GM18508 (cell line): Measurements from ENCODE around the gene PIERCE2.
"Not testable (repeated sequence)": the region's sequence is repeated elsewhere in the genome, so short reads cannot be mapped to it uniquely, and the experiment has no call there.

ENCODE experiments used
- ATAC-seq: cut with Tn5 transposase; IDR thresholded peaks from one replicate; pipeline ENCODE4 v1.9.1; 2021; ENCODE audit warnings: moderate number of reproducible peaks; ENCODE audit not compliant: insufficient read depth, unreplicated experiment

PIERCE2 gene, protein sequence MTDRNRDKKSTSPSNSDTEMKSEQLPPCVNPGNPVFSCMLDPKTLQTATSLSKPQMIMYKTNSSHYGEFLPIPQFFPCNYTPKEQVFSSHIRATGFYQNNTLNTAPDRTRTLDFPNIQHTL

DNA sequence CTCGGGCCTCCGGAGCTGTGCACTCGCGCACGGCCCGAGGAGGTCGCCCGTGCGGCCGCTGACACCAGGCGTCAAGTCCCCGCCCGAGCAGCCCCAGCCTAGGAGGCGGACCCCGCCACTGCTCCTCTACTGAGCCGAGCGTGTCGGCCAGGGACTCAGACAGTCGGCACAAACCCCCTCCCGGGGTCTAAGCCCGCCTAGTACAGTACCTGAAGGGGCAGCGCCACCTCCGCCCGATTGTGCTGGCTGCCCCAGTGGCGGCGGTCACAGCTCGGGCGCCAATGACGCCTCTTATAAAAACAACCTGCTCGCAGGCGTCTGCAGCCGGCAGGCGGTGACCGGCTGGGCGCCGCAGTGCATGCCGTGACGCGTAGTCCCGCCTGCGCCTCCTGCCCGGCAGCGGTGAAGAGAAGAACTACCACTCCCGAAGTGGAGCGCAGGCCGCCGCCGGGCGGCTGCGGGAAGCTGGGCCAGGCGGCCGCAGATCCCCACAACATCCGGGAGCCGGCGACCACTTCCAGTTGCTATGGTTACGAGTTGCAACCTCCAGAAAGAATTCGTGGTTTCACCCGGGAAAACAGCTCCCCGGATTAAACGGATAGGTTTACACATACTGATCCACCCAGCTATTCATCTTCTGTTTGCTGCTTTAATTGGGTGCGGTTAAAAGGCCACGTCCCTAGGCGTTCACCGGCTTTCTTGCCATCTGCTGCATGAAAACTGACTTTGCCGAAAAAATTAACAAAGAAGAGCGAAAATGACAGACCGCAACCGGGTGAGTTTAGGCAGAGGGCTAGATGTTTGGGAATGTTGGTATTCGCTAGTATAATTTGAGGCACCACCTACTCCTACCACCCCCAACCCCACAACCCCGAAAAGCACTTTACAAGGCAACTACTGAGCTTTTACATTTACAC, at the start of gene PIERCE2, which contains the start of gene CCPG1:
TSS of gene PIERCE2 (plus strand) at position 484 of the 917 bp plus-strand sequence. CDS start at position 758, 274 bp downstream.
TSS of gene CCPG1 (minus strand) at position 348 of the 917 bp plus-strand sequence. CDS start 18,935 bp downstream, outside the sequence.
- peak; percentile 89 for ATAC-seq

DNA sequence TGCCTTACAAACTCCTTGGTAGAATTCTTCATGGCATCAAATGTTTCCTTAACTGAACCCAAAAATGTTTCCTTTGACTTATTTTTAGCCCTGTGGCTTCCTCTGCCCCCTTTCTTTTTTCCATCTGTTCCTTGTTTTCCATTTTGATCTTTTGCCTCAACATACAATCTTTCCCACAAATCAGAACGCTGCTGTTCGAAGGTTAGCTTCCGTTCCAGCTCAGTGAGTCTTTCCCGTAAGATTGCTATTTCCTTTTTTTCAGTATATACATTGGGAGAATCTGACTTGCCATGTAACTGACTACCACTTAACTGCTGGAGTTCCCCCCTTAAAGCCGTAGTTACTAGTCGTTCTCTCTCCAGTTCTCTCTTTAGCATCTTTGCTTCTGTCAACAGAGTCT, 48.0 kb upstream of the PIERCE2 start:
- ATAC-seq, result no peak

DNA sequence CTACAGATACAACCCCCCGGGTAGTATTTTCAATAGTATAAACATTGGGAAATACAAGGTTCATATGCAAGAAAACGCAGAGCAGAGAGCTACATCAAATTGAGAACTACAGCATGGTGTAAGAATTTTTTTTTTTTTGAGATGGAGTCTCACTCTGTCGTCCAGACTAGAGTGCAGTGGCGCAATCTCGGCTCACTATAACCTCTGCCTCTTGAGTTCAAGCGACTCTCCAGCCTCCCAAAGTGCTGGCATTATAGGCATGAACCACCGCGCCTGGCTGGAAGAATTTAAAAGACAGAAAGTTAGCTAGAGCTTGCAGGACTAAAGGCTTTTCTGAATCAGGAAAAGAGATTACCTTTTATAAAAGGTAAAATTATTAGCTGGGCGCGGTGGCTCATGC, 47.2 kb upstream of the PIERCE2 start:
- ATAC-seq, result no peak

DNA sequence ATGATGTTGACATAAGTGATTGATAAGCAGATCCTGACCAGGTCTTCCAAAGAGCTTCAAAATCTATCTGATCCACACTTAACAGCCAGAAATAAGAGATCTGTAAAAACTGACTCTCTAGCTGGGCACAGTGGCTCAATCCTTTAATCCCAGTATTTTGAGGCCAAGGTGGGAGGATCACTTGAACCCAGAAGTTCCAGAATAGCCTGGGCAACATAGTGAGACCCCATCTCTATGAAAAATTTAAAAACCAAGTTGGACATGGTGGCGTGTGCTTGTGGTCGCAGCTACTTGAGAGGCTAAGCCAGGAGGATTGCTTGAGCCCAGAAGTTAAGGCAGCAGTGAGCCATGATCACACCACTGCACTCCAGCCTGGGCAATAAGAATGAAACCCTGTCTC, 45.7 kb upstream of the PIERCE2 start:
- ATAC-seq, result no peak

DNA sequence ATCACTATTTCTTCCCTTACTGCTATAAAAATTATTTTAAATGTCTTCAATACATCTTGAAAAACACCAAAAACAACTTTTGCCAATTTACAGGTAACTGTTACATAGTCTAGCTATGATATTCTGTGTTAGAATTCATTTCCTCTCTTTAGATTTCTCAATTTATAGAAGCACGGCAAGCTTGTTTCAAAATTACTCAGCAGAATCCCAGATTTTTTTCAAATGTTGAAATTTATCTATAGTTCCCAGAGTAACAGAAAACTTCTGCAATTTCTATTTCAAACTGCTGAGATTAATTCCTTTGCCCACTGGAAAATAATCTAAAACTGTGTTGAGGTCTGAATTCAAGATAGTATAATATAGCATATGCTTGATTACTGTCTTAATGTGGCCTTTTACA, 41.3 kb upstream of the PIERCE2 start:
- ATAC-seq, result no peak

DNA sequence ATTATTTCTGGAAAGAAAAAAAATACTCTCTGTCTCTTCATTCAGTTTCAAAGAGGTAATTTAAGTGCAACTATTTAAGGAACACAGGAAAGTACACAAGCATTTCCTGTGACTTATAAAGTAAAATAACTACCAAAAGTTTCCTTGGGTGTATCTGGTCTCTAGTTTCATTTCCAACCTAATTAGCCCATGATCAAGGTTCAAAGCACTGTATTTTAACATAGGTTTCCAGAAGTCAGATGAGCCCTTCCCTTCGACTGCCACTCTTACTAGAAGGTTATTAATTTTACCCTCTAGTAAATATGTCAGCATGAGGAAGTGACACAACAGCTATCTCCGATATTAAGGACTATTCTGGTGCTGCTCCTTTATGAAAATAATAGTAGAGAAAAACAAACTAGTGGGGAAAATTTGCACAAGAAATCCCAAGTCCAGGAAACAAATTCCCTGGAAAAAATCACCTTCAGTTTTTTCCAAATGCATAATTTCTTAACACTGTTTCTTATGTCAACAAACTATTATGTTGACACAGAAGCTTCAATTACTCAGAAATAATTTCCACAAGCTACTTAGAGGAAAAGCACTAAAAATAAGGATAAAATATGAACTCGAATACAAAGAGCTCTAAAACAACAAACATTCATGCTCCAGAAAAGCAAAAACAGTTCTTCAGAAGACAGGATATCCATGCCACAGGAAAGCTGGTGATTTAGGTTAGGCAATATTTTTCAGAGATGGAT, 35.4 kb upstream of the PIERCE2 start:
- peak; percentile 56 for ATAC-seq

DNA sequence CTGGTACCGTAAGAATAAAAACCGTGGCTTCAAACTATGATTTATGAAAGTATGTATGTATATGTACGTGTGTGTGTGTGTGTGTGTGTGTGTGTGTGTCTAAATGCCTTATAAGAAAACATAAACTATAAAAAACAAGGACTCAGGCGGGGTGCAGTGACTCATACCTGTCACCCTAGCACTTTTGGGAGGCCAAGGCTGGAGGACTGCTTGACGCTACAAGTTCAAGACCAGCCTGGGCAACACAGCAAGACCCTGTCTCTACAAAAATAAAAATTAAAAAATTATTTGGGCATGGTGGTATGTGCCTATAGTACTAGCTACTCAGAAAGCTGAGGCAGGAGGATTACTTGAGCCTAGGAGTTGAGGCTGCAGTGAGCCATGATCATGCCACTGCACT, 29.2 kb upstream of the PIERCE2 start:
- no peak for ATAC-seq

DNA sequence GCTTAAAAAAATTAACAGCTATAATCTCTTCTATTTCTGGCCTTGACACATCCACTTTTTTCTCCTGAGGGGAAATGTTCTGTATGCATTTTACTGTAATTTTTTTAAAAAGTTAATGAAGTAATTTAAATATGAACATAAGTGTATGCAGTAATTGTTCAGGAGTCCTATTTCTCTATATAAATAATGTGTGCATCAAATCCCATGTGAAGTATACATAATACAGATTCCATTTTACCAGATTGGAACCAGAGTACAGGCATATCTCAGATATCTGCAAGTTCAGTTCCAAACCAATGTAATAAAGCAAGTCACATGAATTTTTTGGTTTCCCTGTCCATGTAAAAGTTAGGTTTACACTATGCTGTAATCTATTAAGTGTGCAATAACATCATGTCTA, 26.7 kb upstream of the PIERCE2 start:
- no peak for ATAC-seq

DNA sequence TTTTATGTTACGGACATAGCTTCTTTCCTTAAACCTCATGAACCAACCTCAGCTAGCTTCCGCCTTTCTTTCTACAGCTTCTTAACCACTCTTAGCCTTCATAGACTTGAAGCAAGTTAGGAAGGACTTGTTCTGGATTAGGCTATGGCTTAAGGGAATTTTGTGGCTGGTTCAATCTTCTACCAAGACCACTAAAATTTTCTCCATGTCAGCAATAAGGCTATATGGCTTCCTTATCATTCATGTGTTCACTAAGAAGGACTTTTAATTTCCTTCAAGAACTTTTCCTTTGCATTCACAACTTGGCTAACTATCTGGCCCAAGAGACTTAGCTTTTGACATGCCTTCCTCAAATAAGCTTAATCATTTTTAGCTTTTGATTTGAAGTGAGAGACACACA, 24.6 kb upstream of the PIERCE2 start:
- no peak for ATAC-seq

DNA sequence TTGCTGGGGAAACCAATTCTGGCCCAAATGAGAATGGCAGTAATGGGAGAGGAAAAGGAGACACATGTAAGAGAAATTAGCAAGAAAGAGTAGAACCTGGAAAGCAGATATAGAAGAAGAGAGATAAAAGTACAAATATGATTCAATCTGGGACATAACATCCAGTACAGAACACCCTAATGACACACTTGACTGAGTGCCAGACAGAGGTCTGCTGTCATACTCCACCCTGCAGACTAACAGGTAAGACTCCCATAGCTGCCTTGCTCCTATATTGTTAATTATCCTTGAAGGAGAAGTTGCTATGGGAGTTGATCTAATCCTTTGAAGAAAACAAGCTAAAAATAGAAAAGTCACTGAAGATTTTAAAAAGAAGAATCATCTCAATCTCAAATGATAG, 21.3 kb upstream of the PIERCE2 start:
- ATAC-seq, result no peak

DNA sequence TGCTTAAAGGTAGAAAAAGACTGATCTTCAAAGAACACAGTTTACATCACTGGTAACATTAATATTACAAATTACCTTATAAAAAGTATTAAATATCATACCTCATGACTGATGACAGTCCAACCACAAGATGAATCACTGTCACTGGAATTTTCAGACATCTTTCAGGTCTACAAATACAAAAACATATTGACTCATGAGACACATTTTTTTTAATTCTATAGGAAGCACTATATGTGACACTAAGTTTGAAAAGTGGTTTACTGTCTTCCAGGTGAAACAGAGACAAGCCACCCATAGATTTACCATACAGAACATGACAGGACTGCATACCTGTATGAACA, 19.1 kb upstream of the PIERCE2 start:
- no peak for ATAC-seq

DNA sequence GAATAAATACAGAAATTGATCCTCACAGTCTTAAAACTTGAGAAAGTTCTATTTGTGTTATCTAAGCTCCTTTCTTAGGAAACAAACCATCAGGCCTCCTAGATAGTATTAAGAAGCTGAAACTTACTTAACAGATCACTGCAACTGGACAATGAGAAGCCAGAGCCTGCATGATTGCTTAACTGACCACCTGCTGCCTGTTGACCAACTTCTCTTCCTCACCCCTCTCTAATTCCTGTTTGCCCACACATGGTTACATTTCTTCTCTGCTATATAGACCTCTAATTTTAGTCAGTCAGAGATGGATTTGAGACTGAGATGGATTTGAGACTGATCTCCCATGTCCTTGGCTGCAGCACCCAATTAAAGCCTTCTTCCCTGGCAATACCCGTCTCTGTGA, 13.6 kb upstream of the PIERCE2 start:
- ATAC-seq, result no peak

DNA sequence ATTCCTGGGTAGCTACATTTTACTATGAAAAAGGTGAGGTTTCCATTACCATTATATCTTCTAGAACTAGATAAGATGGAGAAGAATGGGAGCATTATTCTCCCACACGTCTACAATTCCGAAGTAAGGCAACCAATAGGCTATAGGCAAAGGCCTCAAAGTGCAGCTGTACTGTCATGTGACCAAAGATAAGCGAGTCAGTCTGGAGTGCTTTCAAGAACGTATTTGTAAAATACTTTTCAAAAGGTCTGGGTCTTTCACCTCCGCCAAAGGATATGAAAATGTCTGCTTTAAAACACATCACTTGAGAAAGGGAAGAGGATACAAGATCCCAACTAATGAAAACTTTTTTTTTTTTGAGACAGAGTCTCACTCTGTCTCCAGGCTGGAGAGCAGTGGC, 10.1 kb upstream of the PIERCE2 start:
- ATAC-seq, result no peak

DNA sequence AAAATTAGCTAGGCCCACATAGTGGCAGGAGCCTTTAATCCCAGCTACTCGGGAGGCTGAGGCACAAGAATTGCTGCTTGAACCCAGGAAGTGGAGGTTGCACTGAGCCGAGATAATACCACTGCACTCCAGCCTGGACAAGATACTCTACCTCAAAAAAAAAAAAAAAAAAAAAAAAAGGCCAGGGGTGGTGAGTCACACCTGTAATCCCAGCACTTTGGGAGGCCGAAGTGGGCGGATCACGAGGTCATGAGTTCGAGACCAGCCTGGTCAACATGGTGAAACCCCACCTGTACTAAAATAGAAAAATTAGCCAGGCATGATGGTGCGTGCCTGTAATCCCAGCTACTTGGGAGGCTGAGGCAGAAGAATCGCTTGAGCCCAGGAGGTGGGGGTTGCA, 8.2 kb upstream of the PIERCE2 start:
- ATAC-seq, result not testable (repeated sequence)

DNA sequence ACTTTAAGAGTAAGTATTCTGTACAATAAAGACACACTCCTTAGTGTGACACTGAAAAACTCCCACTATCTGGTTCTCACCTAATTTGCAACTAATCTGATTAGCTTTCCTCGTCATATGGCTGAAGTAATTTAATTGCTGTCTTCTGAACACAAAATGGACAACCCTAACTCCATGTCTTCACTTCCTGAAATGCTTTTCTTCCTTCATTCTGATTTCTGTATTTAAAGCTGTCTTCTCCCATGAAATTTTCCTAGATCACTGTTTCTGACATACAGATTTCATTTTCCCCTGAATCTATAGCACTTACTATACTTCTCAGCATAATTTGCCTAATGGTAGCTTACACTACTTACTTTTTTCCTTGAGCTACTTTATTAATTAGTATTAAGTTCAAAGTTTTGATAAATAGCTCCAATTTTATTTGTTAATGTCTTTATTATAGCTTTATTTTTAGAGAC, 6.5 kb upstream of the PIERCE2 start:
- ATAC-seq, result no peak

DNA sequence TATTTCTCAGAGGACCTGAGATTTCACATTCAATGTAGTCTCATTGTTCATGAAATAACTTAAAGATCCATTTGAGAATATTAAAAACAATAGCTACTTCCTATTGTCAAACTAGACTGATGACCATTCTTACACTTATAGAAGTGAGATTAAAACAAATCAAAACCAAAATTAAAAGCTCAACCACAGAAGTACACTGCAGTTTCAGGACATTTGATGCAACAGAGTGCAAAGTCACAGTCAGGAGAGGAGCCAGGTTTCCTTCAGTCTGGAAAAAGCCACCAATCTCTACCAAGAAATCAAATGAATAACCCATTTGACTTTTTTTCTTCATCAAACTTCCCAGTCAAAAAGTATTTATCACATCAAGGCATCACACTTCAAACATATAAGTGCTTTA, 5.6 kb upstream of the PIERCE2 start:
- peak; percentile 49 for ATAC-seq

DNA sequence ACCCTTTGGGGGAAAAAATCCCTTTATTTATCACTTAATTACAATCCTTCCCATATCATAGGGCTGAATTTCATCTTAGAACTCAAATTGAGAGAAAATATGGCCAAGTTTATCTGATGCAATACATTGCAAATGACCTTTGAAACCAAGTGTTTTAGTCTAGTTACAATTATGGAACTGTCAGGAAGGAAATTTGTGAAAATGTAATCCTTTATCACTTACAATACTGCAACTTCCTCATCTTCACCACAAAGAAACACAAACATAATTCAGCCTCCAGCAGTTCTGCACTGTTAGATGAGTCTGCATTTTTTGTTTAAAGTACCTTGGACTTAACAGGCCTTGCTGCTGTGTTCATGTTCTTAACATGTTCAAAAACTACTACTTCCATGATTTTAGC, 4.8 kb upstream of the PIERCE2 start:
- ATAC-seq, result no peak

DNA sequence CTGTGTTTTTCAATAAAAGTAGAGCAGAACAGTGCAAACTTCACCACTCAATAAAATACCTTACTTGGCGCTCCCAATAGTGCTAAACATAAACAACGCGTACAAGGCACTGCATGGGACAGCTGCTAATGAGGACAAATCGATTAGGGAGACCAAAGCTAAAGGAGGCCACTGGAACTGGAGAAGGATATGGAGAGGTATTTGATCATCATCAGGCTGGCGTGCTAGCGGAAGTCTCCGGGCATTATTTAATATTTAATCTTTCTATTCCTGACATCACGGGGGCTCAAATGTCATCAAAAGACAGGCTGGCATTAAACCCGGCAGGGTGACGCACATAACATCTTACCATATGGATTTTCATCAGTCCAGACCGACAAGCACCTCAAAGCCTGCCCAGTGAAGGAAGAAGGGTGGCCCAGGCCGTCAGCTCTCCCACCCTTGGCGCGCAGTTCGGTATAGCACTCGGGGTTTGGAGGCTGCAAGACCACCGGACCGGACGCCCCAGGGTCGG, 740 bp upstream of the PIERCE2 start:
- no peak for ATAC-seq

DNA sequence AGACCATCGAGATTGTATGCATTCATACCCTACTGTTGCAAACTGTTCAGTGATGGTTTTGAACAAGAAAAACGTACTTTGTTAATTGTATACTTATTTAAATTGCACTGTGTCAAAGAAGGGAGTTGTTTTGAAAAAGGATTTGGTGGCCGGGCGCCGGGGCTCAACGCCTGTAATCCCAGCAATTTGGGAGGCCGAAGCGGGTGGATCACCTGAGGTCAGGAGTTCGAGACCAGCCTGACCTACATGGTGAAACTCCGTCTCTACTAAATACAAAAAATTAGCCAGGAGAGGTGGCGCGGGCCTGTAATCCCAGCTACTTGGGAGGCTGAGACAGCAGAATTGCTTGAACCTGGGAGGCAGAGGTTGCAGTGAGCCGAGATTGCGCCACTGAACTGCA, 681 bp downstream of the PIERCE2 start:
- ATAC-seq, result not testable (repeated sequence)

DNA sequence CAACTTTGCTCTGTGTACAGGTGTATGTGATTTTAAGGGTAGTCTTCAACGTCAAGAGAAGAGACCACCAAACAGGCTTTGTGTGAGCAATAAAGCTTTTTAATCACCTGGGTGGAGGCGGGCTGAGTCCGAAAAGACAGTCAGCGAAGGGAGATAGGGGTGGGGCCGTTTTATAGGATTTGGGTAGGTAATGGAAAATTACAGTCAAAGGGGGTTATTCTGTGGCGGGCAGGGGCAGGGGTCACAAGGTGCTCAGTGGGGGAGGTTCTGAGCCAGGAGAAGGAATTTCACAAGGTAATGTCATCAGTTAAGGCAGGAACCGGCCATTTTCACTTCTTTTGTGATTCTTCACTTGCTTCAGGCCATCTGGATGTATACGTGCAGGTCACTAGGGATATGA, 9.4 kb downstream of the PIERCE2 start:
- ATAC-seq, result not testable (repeated sequence)
